Measurements from ENCODE around the gene ELFN2.

- TF ChIP-seq CTCF (IDR thresholded peaks at IDR 0.05) (no peak), EP300 (IDR thresholded peaks at IDR 0.05) (no peak)
Observed at GRCh38 chr22:37387793-37388192, 39.5 kb downstream of the ELFN2 start.
